Measurements from ENCODE around the gene APOC1.

APOC1 gene

DNA sequence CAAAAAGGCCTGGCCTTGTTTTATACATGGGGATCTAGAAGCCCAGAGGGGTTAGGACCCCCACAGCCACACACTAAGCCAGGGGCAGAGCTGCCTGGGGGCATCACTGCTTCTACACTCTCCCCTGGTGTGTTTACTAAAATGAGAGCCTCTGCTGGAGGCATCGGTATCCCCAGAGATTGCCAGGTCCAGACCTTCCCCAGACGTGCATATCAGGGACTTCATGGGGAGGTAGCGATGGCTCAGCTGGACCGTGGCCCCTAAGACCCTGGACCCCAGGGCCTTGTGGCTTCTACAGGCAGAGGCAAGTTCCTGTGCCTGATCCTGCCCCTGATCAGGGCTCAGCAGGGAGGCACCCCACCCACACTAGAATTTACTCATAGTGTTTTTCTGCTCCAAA is 54.3 kb downstream of the APOC1 start:
- TF ChIP-seq CTCF (conservative IDR thresholded peaks at IDR 0.05): no peak

More for the DNA sequence above, 54.3 kb downstream of the APOC1 start:
- H3K27ac ChIP-seq: no peak overlapping the region

Measured in VCaP (cell line).